HepG2 (cell line): ENCODE measurements around the gene VDR. TPM values are rescaled to one million over a fixed set of nuclear protein-coding genes. Genes with fewer than 3 reads are reported as not detected.

ENCODE experiments used
- ATF4 ChIP-seq, 2 experiments: fragments of 450-650 bp in 1 of 2; sonication (generic) in 1 of 2; formaldehyde crosslinking; IDR thresholded peaks; 2 replicates each; pipeline versions ENCODE4 v1.5.0 to v1.8.0; 2020 to 2022; ENCODE audit warnings: mild to moderate bottlenecking in 1 of 2, missing genetic modification reagents in 1 of 2
- CEBPZ ChIP-seq: IDR thresholded peaks from 2 replicates; pipeline ENCODE4 v1.6.1; 2012; ENCODE audit warnings: low read length, improper control_type of control experiment
- CHD4 ChIP-seq: fragments of 200-600 bp; sonication (generic); IDR thresholded peaks from 2 replicates; pipeline ENCODE4 v1.7.0; 2017; ENCODE audit warnings: mild to moderate bottlenecking, low read length, borderline replicate concordance
- EZH2 ChIP-seq: conservative IDR thresholded peaks from 2 replicates; pipeline ENCODE4 v1.6.1; 2012; ENCODE audit warnings: mild to moderate bottlenecking, low read depth, low read length, moderate library complexity
- ISX ChIP-seq: sonication (generic); formaldehyde crosslinking; conservative IDR thresholded peaks from 2 replicates; pipeline ENCODE4 v1.5.0; 2020; ENCODE audit warnings: missing genetic modification reagents
- KDM3A ChIP-seq: IDR thresholded peaks from 2 replicates; pipeline ENCODE4 v1.6.1; 2018; ENCODE audit warnings: low read depth, missing compliant biosample characterization
- MEIS1 ChIP-seq: sonication (generic); formaldehyde crosslinking; IDR thresholded peaks from 2 replicates; pipeline ENCODE4 v1.9.0; 2021; ENCODE audit warnings: mild to moderate bottlenecking, missing genetic modification reagents, moderate library complexity, borderline replicate concordance
- MXD3 ChIP-seq: IDR thresholded peaks from 2 replicates; pipeline ENCODE4 v1.6.1; 2016; ENCODE audit warnings: mild to moderate bottlenecking, missing biosample characterization, missing genetic modification reagents
- PBX3 ChIP-seq: sonication (generic); formaldehyde crosslinking; IDR thresholded peaks from 2 replicates; pipeline ENCODE4 v1.8.1; 2023; ENCODE audit warnings: missing genetic modification reagents, inconsistent platforms, borderline replicate concordance
- PHF21A ChIP-seq: sonication (generic); formaldehyde crosslinking; IDR thresholded peaks from 2 replicates; pipeline ENCODE4 v1.5.0; 2020; ENCODE audit warnings: mild to moderate bottlenecking, missing genetic modification reagents
- POLR2AphosphoS5 ChIP-seq: IDR thresholded peaks from 2 replicates; pipeline ENCODE4 v1.6.1; 2012; ENCODE audit warnings: low read depth, low read length
- SALL2 ChIP-seq: sonication (generic); formaldehyde crosslinking; IDR thresholded peaks from 2 replicates; pipeline ENCODE4 v1.8.1; 2023; ENCODE audit warnings: mild to moderate bottlenecking, missing genetic modification reagents, inconsistent platforms
- SIN3A ChIP-seq: IDR thresholded peaks from 2 replicates; pipeline ENCODE4 v1.6.1; 2011; ENCODE audit warnings: low read depth, mild to moderate bottlenecking, control low read depth, low read length, borderline replicate concordance
- TFE3 ChIP-seq: IDR thresholded peaks from 2 replicates; pipeline ENCODE4 v1.6.1; 2016
- TP53 ChIP-seq: sonication (generic); formaldehyde crosslinking; conservative IDR thresholded peaks from 2 replicates; pipeline ENCODE4 v1.4.0; 2020; ENCODE audit warnings: missing genetic modification reagents
- ZC3H4 ChIP-seq: sonication (generic); formaldehyde crosslinking; IDR thresholded peaks from 2 replicates; pipeline ENCODE4 v1.4.0; 2020; ENCODE audit warnings: missing genetic modification reagents, borderline replicate concordance
- ZKSCAN1 ChIP-seq: fragments of 150-350 bp; IDR thresholded peaks from 2 replicates; pipeline ENCODE4 v1.6.1; 2014; ENCODE audit warnings: low read length
- ZNF160 ChIP-seq: sonication (generic); formaldehyde crosslinking; IDR thresholded peaks from 2 replicates; pipeline ENCODE4 v1.8.0; 2022; ENCODE audit warnings: mild to moderate bottlenecking, inconsistent platforms, missing genetic modification reagents
- ZNF17 ChIP-seq: sonication (generic); formaldehyde crosslinking; IDR thresholded peaks from 2 replicates; pipeline ENCODE4 v1.5.0; 2020; ENCODE audit warnings: mild to moderate bottlenecking, missing genetic modification reagents
- ZNF235 ChIP-seq: sonication (generic); formaldehyde crosslinking; IDR thresholded peaks from 2 replicates; pipeline ENCODE4 v1.8.1; 2023; ENCODE audit warnings: mild to moderate bottlenecking, missing genetic modification reagents, borderline replicate concordance
- ZNF251 ChIP-seq: sonication (generic); formaldehyde crosslinking; IDR thresholded peaks from 2 replicates; pipeline ENCODE4 v1.9.0; 2021; ENCODE audit warnings: mild to moderate bottlenecking, missing genetic modification reagents
- ZNF256 ChIP-seq: sonication (generic); formaldehyde crosslinking; conservative IDR thresholded peaks from 2 replicates; pipeline ENCODE4 v1.4.0; 2020; ENCODE audit warnings: missing genetic modification reagents
- ZNF331 ChIP-seq: sonication (generic); formaldehyde crosslinking; IDR thresholded peaks from 2 replicates; pipeline ENCODE4 v1.4.0; 2020; ENCODE audit warnings: missing genetic modification reagents
- ZNF460 ChIP-seq: sonication (generic); formaldehyde crosslinking; IDR thresholded peaks from 2 replicates; pipeline ENCODE4 v1.5.1; 2020; ENCODE audit warnings: missing genetic modification reagents, mild to moderate bottlenecking, borderline replicate concordance
- ZNF878 ChIP-seq: sonication (generic); formaldehyde crosslinking; IDR thresholded peaks from 2 replicates; pipeline ENCODE4 v1.8.1; 2023; ENCODE audit warnings: mild to moderate bottlenecking, missing genetic modification reagents, moderate library complexity
- polyA plus RNA-seq, 8 experiments: library from polyadenylated mRNA; depleted of rRNA in 3 of 8; stranded (reverse) in 7 of 8; unstranded in 1 of 8; fragments of >200 nt; fragmentation: Illumina TruSeq in 4 of 8; extraction: Trizol in 4 of 8; gene quantifications; 2 replicates each; pipeline versions ENCODE4 v1.2.1 to v1.2.3, GENCODE V29; 2011 to 2016; ENCODE audit warnings: low read depth in 4 of 8, missing spikeins in 1 of 8, mixed read lengths in 1 of 8; ENCODE audit not compliant: insufficient read depth in 1 of 8
- total RNA-seq, 5 experiments: library from RNA; depleted of rRNA; stranded (reverse); fragments of >200 nt; fragmentation: Illumina TruSeq; extraction: Trizol; gene quantifications; 2 replicates each; pipeline ENCODE4 v1.2.3, GENCODE V29; 2016; ENCODE audit warnings: low read depth in 1 of 5

The VDR gene
- total and polyA plus RNA-seq, 2 of the 13 experiments (the other 11 are each of a cell fraction or from before 2014, with no cell fraction given) = 0.08 to 0.33 TPM

GRCh38 chr12:47852096-47852571, 52.7 kb downstream of the VDR start (continued):
- no peak for TF ChIP-seq ZNF251 (CRISPR knock-in tag)
- TF ChIP-seq PHF21A = peak; percentile 58; the same call in 1 of the 2 replicates
- TF ChIP-seq SIN3A = no peak
- no peak for TF ChIP-seq PBX3 (CRISPR knock-in tag)
- peak; percentile 33; the same call in 1 of the 2 replicates for TF ChIP-seq POLR2AphosphoS5
- TF ChIP-seq MEIS1 = no peak
- no peak for TF ChIP-seq ZKSCAN1
- no peak for TF ChIP-seq ZNF160 (CRISPR knock-in tag)
- no peak for TF ChIP-seq KDM3A (CRISPR knock-in tag)
- no peak for TF ChIP-seq EZH2
- TF ChIP-seq ZNF331 (CRISPR knock-in tag) = peak; percentile 18; the same call in 1 of the 2 replicates
- no peak for TF ChIP-seq ZNF256 (CRISPR knock-in tag)
- TF ChIP-seq SALL2 (CRISPR knock-in tag) = no peak
- no peak for TF ChIP-seq CHD4
- no peak for TF ChIP-seq MXD3 (CRISPR knock-in tag)
- peak in 1 of 2 experiments; percentile 39; a peak in 2 of 4 replicates for TF ChIP-seq ATF4 (CRISPR knock-in tag; IDR thresholded peaks at IDR 0.05)
- TF ChIP-seq CEBPZ = no peak
- no peak for TF ChIP-seq ZNF17 (CRISPR knock-in tag)
- TF ChIP-seq ZC3H4 = no peak
- TF ChIP-seq TFE3 (CRISPR knock-in tag) = peak; percentile 46; the same call in 1 of the 2 replicates
- TF ChIP-seq TP53 (CRISPR knock-in tag) = no peak
- TF ChIP-seq ZNF878 (CRISPR knock-in tag) = peak; percentile 80
- no peak for TF ChIP-seq ZNF235 (CRISPR knock-in tag)
- TF ChIP-seq ZNF460 (CRISPR knock-in tag) = no peak
- no peak for TF ChIP-seq ISX (CRISPR knock-in tag)
